Epidermal melanocyte (primary cell): ENCODE results near the gene GYS1.
A peak's percentile ranks its signal among the peaks of the same experiment; 100 is the strongest.
"Not testable (repeated sequence)": the region's sequence is repeated elsewhere in the genome, so short reads cannot be mapped to it uniquely, and the experiment has no call there.

ENCODE experiments used
- DNase-seq: peaks from one replicate; pipeline ENCODE4 v3.0.0; 2011; ENCODE audit warnings: low spot score; ENCODE audit not compliant: insufficient read length

GYS1 gene

GRCh38 chr19:48993175-48994034 is at the start of gene GYS1, which contains the start of gene RUVBL2:
GYS1 (minus strand) TSS chr19:48993309; CDS start chr19:48993112, 197 bp downstream.
RUVBL2 (plus strand) TSS chr19:48993887; CDS start chr19:48993912, 25 bp downstream.
- peak; percentile 95 for DNase-seq

- not testable (repeated sequence) for DNase-seq
Measured at GRCh38 chr19:49042666-49043065, 49.6 kb upstream of the GYS1 start.

- no peak for DNase-seq
Measured at GRCh38 chr19:49042177-49042576, 49.1 kb upstream of the GYS1 start.

GRCh38 chr19:49039736-49040135 is 46.6 kb upstream of the GYS1 start:
- DNase-seq, result not testable (repeated sequence)

GRCh38 chr19:49038557-49039276 is 45.6 kb upstream of the GYS1 start:
- not testable (repeated sequence) for DNase-seq

GRCh38 chr19:49038111-49038510 is 45.0 kb upstream of the GYS1 start:
- not testable (repeated sequence) for DNase-seq

- DNase-seq, result not testable (repeated sequence)
Measured at GRCh38 chr19:49036815-49037214, 43.7 kb upstream of the GYS1 start, which contains the start of gene CGB1. CGB1 (minus strand) TSS chr19:49036895; CDS start chr19:49036711, 184 bp downstream.

GRCh38 chr19:49031642-49032301 is 38.7 kb upstream of the GYS1 start, which contains the start of gene CGB2:
CGB2 (plus strand) TSS chr19:49031890; CDS start chr19:49032096, 206 bp downstream.
- DNase-seq, result not testable (repeated sequence)

GRCh38 chr19:49030323-49030722 is 37.2 kb upstream of the GYS1 start:
- not testable (repeated sequence) for DNase-seq

- not testable (repeated sequence) for DNase-seq
Measured at GRCh38 chr19:49029749-49030148, 36.6 kb upstream of the GYS1 start.

- DNase-seq, result not testable (repeated sequence)
Measured at GRCh38 chr19:49028686-49029085, 35.6 kb upstream of the GYS1 start.

- not testable (repeated sequence) for DNase-seq
Measured at GRCh38 chr19:49025599-49025998, 32.5 kb upstream of the GYS1 start.

GRCh38 chr19:49025088-49025487 is 32.0 kb upstream of the GYS1 start:
- DNase-seq, result not testable (repeated sequence)

GRCh38 chr19:49024233-49024632 is 31.1 kb upstream of the GYS1 start, which contains the start of gene CGB3:
CGB3 (minus strand) TSS chr19:49024333; CDS start chr19:49023971, 362 bp downstream.
- DNase-seq, result not testable (repeated sequence)

GRCh38 chr19:49022116-49022515 is 29.0 kb upstream of the GYS1 start:
- DNase-seq, result no peak

- DNase-seq, result no peak
Measured at GRCh38 chr19:49020931-49021895, 28.1 kb upstream of the GYS1 start.

GRCh38 chr19:49020342-49020741 is 27.2 kb upstream of the GYS1 start:
- no peak for DNase-seq

GRCh38 chr19:49019242-49019932 is 26.3 kb upstream of the GYS1 start:
- no peak for DNase-seq
